Stimulated activated naive CD8-positive, alpha-beta T cell treated with anti-CD3 and anti-CD28 coated beads, Interleukin-15, amount 100 ng/mL, for 72 hours (primary cell): Measurements from ENCODE around the gene HNRNPUL1.

Source experiments
- ATAC-seq: fragments of 150-1000 bp; cut with Tn5 transposase; 2 replicates; pipeline ENCODE4 v1.10.0; 2021; ENCODE audit warnings: mild to moderate bottlenecking, moderate library complexity
- DNase-seq, 2 donors: peaks; one replicate each; pipeline ENCODE4 v3.0.0; 2021 to 2022
- H3K27ac Mint-ChIP-seq, 2 donors: one replicate each; pipeline ENCODE4 v1.8.0; 2022; ENCODE audit warnings: mild to moderate bottlenecking in 2 of 2, mixed read lengths in 2 of 2, moderate library complexity in 2 of 2
- H3K27me3 Mint-ChIP-seq: one replicate; pipeline ENCODE4 v1.8.0; 2022; ENCODE audit warnings: mixed read lengths
- H3K4me1 Mint-ChIP-seq: one replicate; pipeline ENCODE4 v1.8.0; 2022; ENCODE audit warnings: mild to moderate bottlenecking, mixed read lengths
- H3K4me3 Mint-ChIP-seq, 2 donors: one replicate each; pipeline ENCODE4 v1.8.0; 2022; ENCODE audit warnings: mild to moderate bottlenecking in 2 of 2, mixed read lengths in 2 of 2, moderate library complexity in 1 of 2
- H3K9me3 Mint-ChIP-seq, 2 donors: one replicate each; pipeline ENCODE4 v1.8.0; 2022; ENCODE audit warnings: mixed read lengths in 2 of 2

The HNRNPUL1 gene

DNA sequence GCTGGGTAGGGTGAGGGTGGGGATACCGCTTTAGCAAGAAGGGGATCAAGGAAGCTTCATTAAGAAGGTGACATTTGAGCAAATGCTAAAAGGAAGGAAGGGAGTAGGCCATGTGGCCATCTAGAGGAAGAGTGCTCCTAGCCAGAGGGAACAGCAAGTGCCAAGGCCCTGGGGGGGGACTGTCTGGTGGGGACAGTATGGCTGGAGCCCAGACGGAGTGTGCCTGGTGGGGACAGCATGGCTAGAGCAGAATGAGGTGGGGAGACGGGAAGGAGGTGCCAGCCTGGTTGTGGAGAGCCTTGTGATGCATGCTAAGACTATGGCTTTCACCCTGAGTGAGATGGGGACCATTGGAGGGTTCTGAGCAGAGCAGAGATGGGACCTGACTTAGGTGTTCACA is 91.6 kb downstream of the HNRNPUL1 start:
- no peak for ATAC-seq
- H3K4me3 Mint-ChIP-seq = peak overlapping the region; percentile 68 to 94
- H3K9me3 Mint-ChIP-seq = no peaks in the 10 kb centered on the region
- H3K4me1 Mint-ChIP-seq = peaks cover 63% of the 10 kb centered on the region
- DNase-seq = peak in 1 of 2 donors; percentile 19
- H3K27ac Mint-ChIP-seq = peak overlapping the region; percentile 83 to 86
- H3K27me3 Mint-ChIP-seq = no peaks in the 10 kb centered on the region

DNA sequence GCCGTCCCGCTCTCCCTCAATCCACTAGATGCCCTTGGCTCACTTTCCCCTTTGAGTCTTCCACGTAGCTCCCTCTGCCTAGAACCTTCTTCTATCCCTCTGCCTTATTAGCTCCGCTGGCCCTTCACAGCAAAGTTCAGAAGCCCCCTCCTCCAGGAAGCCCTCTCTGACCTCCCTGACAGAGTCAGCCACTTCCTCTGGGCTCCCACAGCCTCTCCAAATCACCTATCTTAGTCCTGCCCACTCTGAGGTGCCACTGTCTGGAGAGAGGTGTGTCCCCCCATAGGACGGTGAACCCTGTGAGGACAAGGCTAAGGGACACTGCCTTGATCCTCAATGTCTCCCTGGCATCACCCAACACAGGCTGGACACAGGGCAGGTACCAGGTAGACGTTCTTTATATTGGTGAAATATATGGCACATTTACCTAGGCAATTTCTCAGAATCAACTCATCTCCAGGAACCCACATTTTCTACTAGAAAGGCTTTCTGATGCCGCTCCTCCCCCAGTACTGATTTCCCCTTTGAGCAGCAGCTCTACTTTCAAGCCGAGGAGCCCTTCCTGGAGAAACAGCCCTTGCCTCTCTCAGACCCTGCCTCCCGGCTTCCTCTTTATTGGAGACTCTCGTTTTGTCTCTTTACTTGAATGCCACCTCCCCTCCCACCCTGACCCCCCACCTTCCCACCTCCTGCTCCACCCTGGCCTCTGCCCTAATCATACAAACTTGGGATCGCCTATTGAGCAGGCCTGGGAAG is 93.0 kb downstream of the HNRNPUL1 start:
- no peak for ATAC-seq
- peak overlapping the region; percentile 85 to 94 for H3K4me3 Mint-ChIP-seq
- no peaks in the 10 kb centered on the region for H3K27me3 Mint-ChIP-seq
- peak overlapping the region; percentile 96 to 100 for H3K27ac Mint-ChIP-seq
- H3K4me1 Mint-ChIP-seq = peaks cover 60% of the 10 kb centered on the region
- H3K9me3 Mint-ChIP-seq = no peaks in the 10 kb centered on the region
- peak; percentile 26 to 29 for DNase-seq
